HepG2 (cell line): ENCODE measurements around the gene FZD7. TPM values are rescaled to one million over a fixed set of nuclear protein-coding genes. Genes with fewer than 3 reads are reported as not detected.

Experiments
- ATAC-seq: fragments of 200-7000 bp; cut with Tn5 transposase; 3 replicates; pipeline ENCODE4 v1.9.1; 2020; ENCODE audit warnings: mild to moderate bottlenecking, moderate library complexity
- BruUV-seq: library from RNA; stranded (reverse); fragments of 400-500 nt; replicated peaks from 2 replicates; lab custom pipeline; 2021; lab: Mats Ljungman, UMichigan
- CTCF ChIA-PET: fragments of 300-600 bp; formaldehyde crosslinking; extraction: SDS; loops from one replicate; lab custom pipeline; 2021; ENCODE audit warnings: low total read pairs, inconsistent platforms, low intra/inter-chr PET ratio; lab: Yijun Ruan, JAX
- POLR2A ChIA-PET: fragments of 350-600 bp; sonication (Branson Sonifier 250); formaldehyde crosslinking; loops from one replicate; lab custom pipeline; 2020; ENCODE audit warnings: antibody characterized with exemption, inconsistent platforms; lab: Yijun Ruan, JAX
- DNase-seq: peaks from one replicate; pipeline ENCODE4 v3.0.0-alpha.2; 2015; ENCODE audit warnings: low spot score
- FAIRE-seq: peaks from 3 replicates; lab custom pipeline; 2011; peaks lifted over from hg19 to GRCh38; lab: Jason Lieb, UNC
- H2AFZ ChIP-seq: one replicate; pipeline ENCODE4 v1.6.1; 2011; ENCODE audit warnings: low read length, inconsistent platforms
- H3K27ac ChIP-seq: fragments of 300-600 bp; 3 replicates; pipeline ENCODE4 v1.8.0; 2011; ENCODE audit warnings: mixed run types, mild to moderate bottlenecking, mixed read lengths, low read length, inconsistent platforms; ENCODE audit not compliant: insufficient read depth; ENCODE audit errors: extremely low read length
- H3K27me3 ChIP-seq, 2 experiments: fragments of 200-600 bp in 1 of 2; 2 replicates in 1 of 2; 3 replicates in 1 of 2; pipeline versions ENCODE4 v1.6.0 to v1.8.0; 2011; ENCODE audit warnings: low read length in 2 of 2, mild to moderate bottlenecking in 2 of 2, moderate library complexity in 2 of 2, inconsistent platforms in 1 of 2; ENCODE audit not compliant: insufficient read depth in 2 of 2, control insufficient read depth in 1 of 2
- H3K36me3 ChIP-seq, 2 experiments: fragments of 200-600 bp in 1 of 2; replicated peaks in 1 of 2; 2 replicates in 1 of 2; 3 replicates in 1 of 2; pipeline versions ENCODE4 v1.5.1 to v1.8.0; 2011; ENCODE audit warnings: low read length in 2 of 2, inconsistent platforms in 1 of 2; ENCODE audit not compliant: insufficient read depth in 2 of 2, control insufficient read depth in 1 of 2
- H3K4me1 ChIP-seq: 2 replicates; pipeline ENCODE4 v1.5.1; 2012; ENCODE audit warnings: low read length, inconsistent platforms; ENCODE audit not compliant: insufficient read depth
- H3K4me2 ChIP-seq: 2 replicates; pipeline ENCODE4 v1.6.0; 2011; ENCODE audit warnings: low read depth, low read length, inconsistent platforms
- H3K4me3 ChIP-seq, 3 experiments: fragments of 200-600 bp in 1 of 3; sonication (generic), shearing (Covaris generic) in 1 of 3; replicated peaks in 1 of 3; 2 replicates each; pipeline ENCODE4 v1.5.1; 2011 to 2016; ENCODE audit warnings: low read length in 3 of 3, inconsistent platforms in 2 of 3, low read depth in 2 of 3, mild to moderate bottlenecking in 2 of 3, control low read depth in 1 of 3, mixed read lengths in 1 of 3; ENCODE audit not compliant: insufficient read depth in 1 of 3
- H3K79me2 ChIP-seq: one replicate; pipeline ENCODE4 v1.6.1; 2011; ENCODE audit warnings: low read length, inconsistent platforms; ENCODE audit not compliant: insufficient read depth
- H3K9ac ChIP-seq: 2 replicates; pipeline ENCODE4 v1.6.0; 2011; ENCODE audit warnings: mild to moderate bottlenecking, low read depth, low read length, inconsistent platforms; ENCODE audit not compliant: insufficient read depth
- H3K9me3 ChIP-seq: 2 replicates; pipeline ENCODE4 v1.5.1; 2012; ENCODE audit warnings: mild to moderate bottlenecking, low read length
- H4K20me1 ChIP-seq: 2 replicates; pipeline ENCODE4 v1.6.0; 2011; ENCODE audit warnings: inconsistent platforms, mild to moderate bottlenecking, low read length, moderate library complexity; ENCODE audit not compliant: insufficient read depth
- FOXP1 ChIP-seq, 2 experiments: fragments of 450-650 bp in 1 of 2; IDR thresholded peaks; 2 replicates each; pipeline ENCODE4 v1.6.1; 2017 to 2018; ENCODE audit warnings: antibody characterized with exemption in 1 of 2
- ISX ChIP-seq: sonication (generic); formaldehyde crosslinking; conservative IDR thresholded peaks from 2 replicates; pipeline ENCODE4 v1.5.0; 2020; ENCODE audit warnings: missing genetic modification reagents
- MED13 ChIP-seq: sonication (generic); formaldehyde crosslinking; IDR thresholded peaks from 2 replicates; pipeline ENCODE4 v1.5.0; 2020; ENCODE audit warnings: missing genetic modification reagents
- SP4 ChIP-seq: sonication (generic); formaldehyde crosslinking; IDR thresholded peaks from 2 replicates; pipeline ENCODE4 v1.8.1; 2023; ENCODE audit warnings: mild to moderate bottlenecking, missing genetic modification reagents
- ZNF678 ChIP-seq: sonication (generic); formaldehyde crosslinking; IDR thresholded peaks from 2 replicates; pipeline ENCODE4 v1.4.0; 2020; ENCODE audit warnings: mild to moderate bottlenecking, missing genetic modification reagents
- WGBS: methylation state at CpG from one replicate; pipeline ENCODE4 v1.1.6; 2017; ENCODE audit warnings: low lambda C conversion rate; 5-methylcytosine and 5-hydroxymethylcytosine counted together
- in situ Hi-C: cut with HindIII; loops from 2 replicates; pipeline ENCODE4 v1.10.0; 2017; ENCODE audit warnings: low pct_unique_long_range_greater_than_20kb; ENCODE audit not compliant: extremely low pct_ligation_motif_present
- intact Hi-C: fragments of 100-400 bp; cut with micrococcal nuclease; formaldehyde crosslinking; loops from one replicate; pipeline ENCODE4 v1.10.0; 2022; ENCODE audit not compliant: unreplicated experiment
- polyA plus RNA-seq, 8 experiments: library from polyadenylated mRNA; depleted of rRNA in 3 of 8; stranded (reverse) in 7 of 8; unstranded in 1 of 8; fragments of >200 nt; fragmentation: Illumina TruSeq in 4 of 8; extraction: Trizol in 4 of 8; gene quantifications; 2 replicates each; pipeline versions ENCODE4 v1.2.1 to v1.2.3, GENCODE V29; 2011 to 2016; ENCODE audit warnings: low read depth in 4 of 8, missing spikeins in 1 of 8, mixed read lengths in 1 of 8; ENCODE audit not compliant: insufficient read depth in 1 of 8
- total RNA-seq, 5 experiments: library from RNA; depleted of rRNA; stranded (reverse); fragments of >200 nt; fragmentation: Illumina TruSeq; extraction: Trizol; gene quantifications; 2 replicates each; pipeline ENCODE4 v1.2.3, GENCODE V29; 2016; ENCODE audit warnings: low read depth in 1 of 5
- TF ChIP-seq, protein P1 (sequence below): sonication (generic); formaldehyde crosslinking; IDR thresholded peaks from 2 replicates; pipeline ENCODE4 v1.4.0; 2020; ENCODE audit warnings: missing genetic modification reagents, mild to moderate bottlenecking, borderline replicate concordance
- TF ChIP-seq, protein P2 (sequence below): sonication (generic); formaldehyde crosslinking; IDR thresholded peaks from 2 replicates; pipeline ENCODE4 v1.4.0; 2020; ENCODE audit warnings: mild to moderate bottlenecking, missing genetic modification reagents

FZD7 gene
- total and polyA plus RNA-seq, 2 of the 13 experiments (the other 11 are each of a cell fraction or from before 2014, with no cell fraction given): 0.13 to 0.38 TPM

DNA sequence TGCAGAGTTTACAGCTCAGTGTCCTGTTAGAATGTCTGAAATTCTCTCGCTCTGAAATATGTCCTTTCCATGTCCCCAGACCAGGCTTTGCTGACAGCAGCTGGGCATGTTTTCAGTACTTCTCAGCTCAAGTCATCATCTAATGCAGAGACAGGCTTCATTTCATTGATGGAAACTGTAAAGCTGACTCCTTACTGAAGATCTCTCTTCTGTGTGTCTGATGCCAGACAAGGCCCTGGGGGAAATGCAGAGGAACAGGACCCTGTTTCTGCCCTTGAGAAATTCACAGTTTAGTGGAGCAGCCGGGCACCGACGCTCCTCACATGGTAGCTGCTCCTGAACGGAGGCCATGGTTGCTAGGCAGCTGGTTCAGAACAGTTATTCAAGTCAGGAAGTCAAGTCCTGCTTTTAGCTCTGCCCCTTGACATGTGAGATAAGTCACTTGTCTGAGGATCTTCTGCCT, 24.6 kb upstream of the FZD7 start:
- Histone ChIP-seq H3K36me3 (no peaks in the 10 kb centered on the region), H2AFZ (no peak overlapping the region), H3K4me3 (no peak overlapping the region), H3K79me2 (no peaks in the 10 kb centered on the region), H3K4me2 (no peak overlapping the region), H4K20me1 (no peaks in the 10 kb centered on the region)
- ChIA-PET POLR2A (no interaction called here), CTCF (no interaction called here)
- no peak for DNase-seq
- intact Hi-C loops (no loop called here), in situ Hi-C loops (no loop called here)
- WGBS: 20% methylated on average over 5 of the region's 5 CpGs
- no peak for ATAC-seq
- BruUV-seq: no TSS peak
- no peak for FAIRE-seq
- TF ChIP-seq MED13 (CRISPR knock-in tag): no peak
- TF ChIP-seq, protein P1, sequence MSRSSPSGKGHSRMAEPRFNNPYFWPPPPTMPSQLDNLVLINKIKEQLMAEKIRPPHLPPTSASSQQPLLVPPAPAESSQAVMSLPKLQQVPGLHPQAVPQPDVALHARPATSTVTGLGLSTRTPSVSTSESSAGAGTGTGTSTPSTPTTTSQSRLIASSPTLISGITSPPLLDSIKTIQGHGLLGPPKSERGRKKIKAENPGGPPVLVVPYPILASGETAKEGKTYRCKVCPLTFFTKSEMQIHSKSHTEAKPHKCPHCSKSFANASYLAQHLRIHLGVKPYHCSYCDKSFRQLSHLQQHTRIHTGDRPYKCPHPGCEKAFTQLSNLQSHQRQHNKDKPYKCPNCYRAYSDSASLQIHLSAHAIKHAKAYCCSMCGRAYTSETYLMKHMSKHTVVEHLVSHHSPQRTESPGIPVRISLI (CRISPR knock-in tag): no peak
- TF ChIP-seq, protein P2, sequence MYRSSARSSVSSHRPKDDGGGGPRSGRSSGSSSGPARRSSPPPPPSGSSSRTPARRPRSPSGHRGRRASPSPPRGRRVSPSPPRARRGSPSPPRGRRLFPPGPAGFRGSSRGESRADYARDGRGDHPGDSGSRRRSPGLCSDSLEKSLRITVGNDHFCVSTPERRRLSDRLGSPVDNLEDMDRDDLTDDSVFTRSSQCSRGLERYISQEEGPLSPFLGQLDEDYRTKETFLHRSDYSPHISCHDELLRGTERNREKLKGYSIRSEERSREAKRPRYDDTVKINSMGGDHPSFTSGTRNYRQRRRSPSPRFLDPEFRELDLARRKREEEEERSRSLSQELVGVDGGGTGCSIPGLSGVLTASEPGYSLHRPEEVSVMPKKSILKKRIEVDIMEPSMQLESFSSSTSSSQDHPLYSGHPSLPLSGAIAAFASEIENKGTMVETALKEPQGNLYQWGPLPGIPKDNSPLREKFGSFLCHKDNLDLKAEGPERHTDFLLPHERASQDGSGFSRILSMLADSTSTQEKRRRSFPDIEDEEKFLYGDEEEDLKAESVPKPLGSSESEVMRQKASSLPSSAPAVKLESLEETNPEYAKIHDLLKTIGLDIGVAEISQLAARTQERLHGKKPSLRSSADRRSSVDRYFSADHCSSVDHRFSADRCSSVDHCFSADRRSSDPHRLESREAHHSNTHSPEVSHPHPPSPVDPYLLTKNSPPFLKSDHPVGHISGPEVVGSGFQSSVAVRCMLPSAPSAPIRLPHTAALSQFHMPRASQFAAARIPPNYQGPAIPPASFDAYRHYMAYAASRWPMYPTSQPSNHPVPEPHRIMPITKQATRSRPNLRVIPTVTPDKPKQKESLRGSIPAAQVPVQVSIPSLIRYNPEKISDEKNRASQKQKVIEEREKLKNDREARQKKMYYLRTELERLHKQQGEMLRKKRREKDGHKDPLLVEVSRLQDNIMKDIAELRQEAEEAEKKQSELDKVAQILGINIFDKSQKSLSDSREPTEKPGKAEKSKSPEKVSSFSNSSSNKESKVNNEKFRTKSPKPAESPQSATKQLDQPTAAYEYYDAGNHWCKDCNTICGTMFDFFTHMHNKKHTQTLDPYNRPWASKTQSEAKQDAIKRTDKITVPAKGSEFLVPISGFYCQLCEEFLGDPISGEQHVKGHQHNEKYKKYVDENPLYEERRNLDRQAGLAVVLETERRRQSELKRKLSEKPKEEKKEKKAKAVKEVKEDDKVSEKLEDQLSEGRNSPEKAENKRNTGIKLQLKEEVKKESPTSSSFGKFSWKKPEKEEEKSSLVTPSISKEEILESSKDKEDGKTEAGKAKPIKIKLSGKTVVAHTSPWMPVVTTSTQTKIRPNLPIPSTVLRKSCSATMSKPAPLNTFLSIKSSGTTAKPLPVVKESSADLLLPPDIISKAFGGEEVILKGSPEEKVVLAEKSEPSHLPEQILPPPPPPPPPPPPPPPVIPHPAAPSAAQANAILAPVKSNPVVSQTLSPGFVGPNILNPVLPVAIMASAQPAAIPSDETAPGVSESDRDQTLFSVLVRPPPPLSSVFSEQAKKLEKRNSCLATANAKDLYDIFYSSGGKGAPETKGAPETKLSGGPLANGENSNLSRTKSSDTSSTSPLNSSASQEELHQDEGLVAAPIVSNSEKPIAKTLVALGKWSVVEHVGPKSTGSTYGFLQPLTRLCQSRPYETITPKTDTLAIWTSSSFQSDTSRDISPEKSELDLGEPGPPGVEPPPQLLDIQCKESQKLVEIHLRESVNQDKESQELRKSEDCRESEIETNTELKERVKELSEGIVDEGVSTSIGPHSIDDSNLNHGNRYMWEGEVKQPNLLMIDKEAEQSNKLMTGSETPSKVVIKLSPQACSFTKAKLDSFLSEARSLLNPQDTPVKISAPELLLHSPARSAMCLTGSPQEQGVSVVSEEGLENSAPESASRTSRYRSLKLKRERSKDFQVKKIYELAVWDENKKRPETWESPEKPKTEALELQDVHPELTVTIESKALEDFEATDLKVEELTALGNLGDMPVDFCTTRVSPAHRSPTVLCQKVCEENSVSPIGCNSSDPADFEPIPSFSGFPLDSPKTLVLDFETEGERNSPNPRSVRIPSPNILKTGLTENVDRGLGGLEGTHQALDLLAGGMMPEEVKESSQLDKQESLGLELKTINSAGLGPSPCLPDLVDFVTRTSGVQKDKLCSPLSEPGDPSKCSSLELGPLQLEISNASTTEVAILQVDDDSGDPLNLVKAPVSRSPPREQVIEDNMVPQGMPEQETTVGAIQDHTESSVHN (CRISPR knock-in tag): no peak
- TF ChIP-seq ZNF678 (CRISPR knock-in tag): no peak
- no peak for TF ChIP-seq ISX (CRISPR knock-in tag)
- no peak for TF ChIP-seq FOXP1 (IDR thresholded peaks at IDR 0.05)
- no peak for TF ChIP-seq FOXP1 (CRISPR knock-in tag; IDR thresholded peaks at IDR 0.05)
- no peak for TF ChIP-seq SP4 (CRISPR knock-in tag)
- TF ChIP-seq, all 625 proteins: peak for 0
- Histone ChIP-seq H3K27ac (no peak overlapping the region), H3K9me3 (no peaks in the 10 kb centered on the region), H3K4me1 (no peaks in the 10 kb centered on the region), H3K9ac (no peak overlapping the region), H3K27me3 (peaks cover 0 to 12% of the 10 kb centered on the region in 2 experiments; a peak in 3 of 5 replicates)
